Measurements from ENCODE around the gene PSMD1.

PSMD1 gene

GRCh38 chr2:231123362-231123898 lies 66.8 kb downstream of the PSMD1 start:
- no peak for DNase-seq (ENCODE audit: low read depth)
- TF ChIP-seq MAX (IDR thresholded peaks at IDR 0.05; ENCODE audit: low read depth, low read length) (no peak), MYC (IDR thresholded peaks at IDR 0.05; ENCODE audit: low read depth, low read length) (no peak), POLR2A (IDR thresholded peaks at IDR 0.05; ENCODE audit: extremely low read depth, insufficient read length) (no peak), CTCF (IDR thresholded peaks at IDR 0.05; ENCODE audit: low read depth, low read length) (no peak)
- H3K4me3 ChIP-seq (ENCODE audit: low read depth, low read length) = no peak overlapping the region

GRCh38 chr2:231124838-231125568 lies 68.3 kb downstream of the PSMD1 start, which contains the start of gene HTR2B:
Gene HTR2B (minus strand): TSS chr2:231125042. CDS start chr2:231123764, 1,278 bp downstream.
- DNase-seq (ENCODE audit: low read depth) = no peak
- H3K4me3 ChIP-seq (ENCODE audit: low read depth, low read length) = no peak within 1 kb of the TSS
- no peak for TF ChIP-seq POLR2A (IDR thresholded peaks at IDR 0.05; ENCODE audit: extremely low read depth, insufficient read length)
- TF ChIP-seq CTCF (IDR thresholded peaks at IDR 0.05; ENCODE audit: low read depth, low read length) = no peak
- no peak for TF ChIP-seq MYC (IDR thresholded peaks at IDR 0.05; ENCODE audit: low read depth, low read length)

GRCh38 chr2:231126123-231126522 lies 69.5 kb downstream of the PSMD1 start:
- no peak overlapping the region for H3K4me3 ChIP-seq (ENCODE audit: low read depth, low read length)
- no peak for DNase-seq (ENCODE audit: low read depth)
- TF ChIP-seq CTCF (IDR thresholded peaks at IDR 0.05; ENCODE audit: low read depth, low read length) = no peak
- TF ChIP-seq MYC (IDR thresholded peaks at IDR 0.05; ENCODE audit: low read depth, low read length) = no peak
- TF ChIP-seq POLR2A (IDR thresholded peaks at IDR 0.05; ENCODE audit: extremely low read depth, insufficient read length) = no peak
- no peak for TF ChIP-seq MAX (IDR thresholded peaks at IDR 0.05; ENCODE audit: low read depth, low read length)

- TF ChIP-seq MAX (IDR thresholded peaks at IDR 0.05; ENCODE audit: low read depth, low read length) (no peak), MYC (IDR thresholded peaks at IDR 0.05; ENCODE audit: low read depth, low read length) (no peak), POLR2A (IDR thresholded peaks at IDR 0.05; ENCODE audit: extremely low read depth, insufficient read length) (no peak), CTCF (IDR thresholded peaks at IDR 0.05; ENCODE audit: low read depth, low read length) (no peak)
- no peak for DNase-seq (ENCODE audit: low read depth)
- no peak overlapping the region for H3K4me3 ChIP-seq (ENCODE audit: low read depth, low read length)
These were observed 70.8 kb downstream of the PSMD1 start for GRCh38 chr2:231127480-231127879.

- DNase-seq (ENCODE audit: low read depth) = no peak
- TF ChIP-seq MYC (IDR thresholded peaks at IDR 0.05; ENCODE audit: low read depth, low read length) (no peak), POLR2A (IDR thresholded peaks at IDR 0.05; ENCODE audit: extremely low read depth, insufficient read length) (no peak), CTCF (IDR thresholded peaks at IDR 0.05; ENCODE audit: low read depth, low read length) (no peak), MAX (IDR thresholded peaks at IDR 0.05; ENCODE audit: low read depth, low read length) (no peak)
- H3K4me3 ChIP-seq (ENCODE audit: low read depth, low read length) = no peak overlapping the region
These were observed 71.3 kb downstream of the PSMD1 start for GRCh38 chr2:231127936-231128335.

Measured in NB4 (cell line).